Neural cell (in vitro differentiated cells): ENCODE data around the gene FOXO3. TPM values are rescaled to one million over a fixed set of nuclear protein-coding genes. Genes with fewer than 3 reads are reported as not detected.

ENCODE experiments used
- H2AFZ ChIP-seq: fragments of 200-600, 300-800 bp; sonication (generic), shearing (Covaris generic); 2 replicates; pipeline ENCODE4 v1.6.0; 2014; ENCODE audit warnings: low read depth, mild to moderate bottlenecking, antibody characterized with exemption, low read length, moderate library complexity
- H3F3A ChIP-seq: fragments of 200-600 bp; shearing (Covaris generic); 2 replicates; pipeline ENCODE4 v1.6.1; 2016; ENCODE audit warnings: mild to moderate bottlenecking, moderate library complexity, mixed read lengths, antibody characterized with exemption, low read length; ENCODE audit not compliant: insufficient read depth, poor library complexity, severe bottlenecking
- H3K27ac ChIP-seq: fragments of 200-600, 300-800 bp; sonication (generic), shearing (Covaris generic); 2 replicates; pipeline ENCODE4 v1.5.1; 2014; ENCODE audit warnings: mild to moderate bottlenecking, low read length, moderate library complexity
- H3K27me3 ChIP-seq: fragments of 300-800, 200-600 bp; sonication (generic), shearing (Covaris generic); 2 replicates; pipeline ENCODE4 v1.6.0; 2014; ENCODE audit warnings: mild to moderate bottlenecking, low read depth, low read length, moderate library complexity; ENCODE audit not compliant: insufficient read depth
- H3K36me3 ChIP-seq: fragments of 300-800, 200-600 bp; sonication (generic), shearing (Covaris generic); 2 replicates; pipeline ENCODE4 v1.5.1; 2014; ENCODE audit warnings: mild to moderate bottlenecking, antibody characterized with exemption, low read length, moderate library complexity; ENCODE audit not compliant: insufficient read depth
- H3K4me2 ChIP-seq: fragments of 300-800, 200-600 bp; sonication (generic), shearing (Covaris generic); 2 replicates; pipeline ENCODE4 v1.6.0; 2014; ENCODE audit warnings: mild to moderate bottlenecking, low read length
- H3K4me3 ChIP-seq: fragments of 300-800, 200-600 bp; sonication (generic), shearing (Covaris generic); 2 replicates; pipeline ENCODE4 v1.5.1; 2014; ENCODE audit warnings: mild to moderate bottlenecking, low read length, moderate library complexity
- H3K79me2 ChIP-seq: fragments of 200-600 bp; shearing (Covaris generic); replicated peaks from 2 replicates; pipeline ENCODE4 v1.6.0; 2014; ENCODE audit warnings: mild to moderate bottlenecking, low read length, moderate library complexity; ENCODE audit not compliant: insufficient read depth
- H3K9ac ChIP-seq: fragments of 300-800, 200-600 bp; sonication (generic), shearing (Covaris generic); 2 replicates; pipeline ENCODE4 v1.6.1; 2016; ENCODE audit warnings: mild to moderate bottlenecking, low read length, mixed read lengths
- H3K9me2 ChIP-seq: fragments of 200-600 bp; shearing (Covaris generic); 2 replicates; pipeline ENCODE4 v1.6.1; 2016; ENCODE audit warnings: mild to moderate bottlenecking, low read length, mixed read lengths; ENCODE audit not compliant: insufficient read depth
- H3K9me3 ChIP-seq: fragments of 200-600, 300-800 bp; sonication (generic), shearing (Covaris generic); 2 replicates; pipeline ENCODE4 v1.6.1; 2016; ENCODE audit warnings: mild to moderate bottlenecking, mixed run types, low read length, moderate library complexity, mixed read lengths
- H4K20me1 ChIP-seq: fragments of 200-600 bp; shearing (Covaris generic); 2 replicates; pipeline ENCODE4 v1.6.1; 2016; ENCODE audit warnings: mild to moderate bottlenecking, mixed run types; ENCODE audit not compliant: insufficient read depth
- CTCF ChIP-seq: fragments of 450-650 bp; IDR thresholded peaks from 2 replicates; pipeline ENCODE4 v1.5.1; 2014; ENCODE audit warnings: antibody characterized with exemption, mild to moderate bottlenecking, moderate library complexity; ENCODE audit not compliant: poor library complexity, severe bottlenecking
- EP300 ChIP-seq: fragments of 450-650 bp; conservative IDR thresholded peaks from 2 replicates; pipeline ENCODE4 v1.6.1; 2014; ENCODE audit warnings: antibody characterized with exemption, mild to moderate bottlenecking, moderate library complexity; ENCODE audit not compliant: poor library complexity, severe bottlenecking
- EZH2 ChIP-seq: fragments of 200-600, 300-800 bp; shearing (Covaris generic), sonication (generic); IDR thresholded peaks from 2 replicates; pipeline ENCODE4 v1.6.1; 2014; ENCODE audit warnings: antibody characterized with exemption, low read length, borderline replicate concordance, mild to moderate bottlenecking; ENCODE audit not compliant: insufficient read depth, poor library complexity, severe bottlenecking
- MXI1 ChIP-seq: fragments of 450-650 bp; conservative IDR thresholded peaks from 2 replicates; pipeline ENCODE4 v1.6.1; 2014; ENCODE audit warnings: antibody characterized with exemption, mild to moderate bottlenecking; ENCODE audit not compliant: poor library complexity, severe bottlenecking
- POLR2AphosphoS5 ChIP-seq: IDR thresholded peaks from 2 replicates; pipeline ENCODE4 v1.6.1; 2012
- RAD21 ChIP-seq: fragments of 450-650 bp; conservative IDR thresholded peaks from 2 replicates; pipeline ENCODE4 v1.6.1; 2014; ENCODE audit warnings: antibody characterized with exemption, mild to moderate bottlenecking, moderate library complexity
- REST ChIP-seq: IDR thresholded peaks from 2 replicates; pipeline ENCODE4 v1.6.1; 2012; ENCODE audit warnings: borderline replicate concordance
- SMC3 ChIP-seq: fragments of 450-650 bp; conservative IDR thresholded peaks from 2 replicates; pipeline ENCODE4 v1.6.1; 2014; ENCODE audit warnings: antibody characterized with exemption, mild to moderate bottlenecking, moderate library complexity; ENCODE audit not compliant: poor library complexity
- TAF1 ChIP-seq: IDR thresholded peaks from 2 replicates; pipeline ENCODE4 v1.6.1; 2012; ENCODE audit warnings: low read depth
- polyA plus RNA-seq: library from polyadenylated mRNA; depleted of rRNA; stranded (reverse); fragments of >200 nt; gene quantifications from 2 replicates; pipeline ENCODE4 v1.2.3, GENCODE V29; 2014

The FOXO3 gene
- polyA plus RNA-seq, 1 donor from 2014 or later, result 21.3 TPM

GRCh38 chr6:108651340-108652227 is 90.9 kb downstream of the FOXO3 start:
- H4K20me1 ChIP-seq, result no peaks in the 10 kb centered on the region

More at GRCh38 chr6:108651340-108652227, 90.9 kb downstream of the FOXO3 start:
- Histone ChIP-seq H3K36me3 (no peaks in the 10 kb centered on the region), H2AFZ (no peak overlapping the region), H3K4me3 (no peak overlapping the region), H3K4me2 (no peak overlapping the region), H3K27ac (no peak overlapping the region), H3K79me2 (no peaks in the 10 kb centered on the region), H3K9me2 (no peaks in the 10 kb centered on the region), H3K9me3 (no peaks in the 10 kb centered on the region), H3F3A (no peaks in the 10 kb centered on the region), H3K9ac (no peak overlapping the region), H3K27me3 (no peaks in the 10 kb centered on the region)
- TF ChIP-seq CTCF (no peak), RAD21 (no peak), EP300 (no peak), SMC3 (no peak), POLR2AphosphoS5 (no peak), EZH2 (no peak), TAF1 (no peak), MXI1 (no peak), REST (no peak)
